ENCODE results near the gene IQSEC2. TPM values are rescaled to one million over a fixed set of nuclear protein-coding genes. Genes with fewer than 3 reads are reported as not detected.

Gene IQSEC2
- total RNA-seq, 4 donors from 2014 or later, result 6.9 to 12.7 (median 10.4) TPM

DNA sequence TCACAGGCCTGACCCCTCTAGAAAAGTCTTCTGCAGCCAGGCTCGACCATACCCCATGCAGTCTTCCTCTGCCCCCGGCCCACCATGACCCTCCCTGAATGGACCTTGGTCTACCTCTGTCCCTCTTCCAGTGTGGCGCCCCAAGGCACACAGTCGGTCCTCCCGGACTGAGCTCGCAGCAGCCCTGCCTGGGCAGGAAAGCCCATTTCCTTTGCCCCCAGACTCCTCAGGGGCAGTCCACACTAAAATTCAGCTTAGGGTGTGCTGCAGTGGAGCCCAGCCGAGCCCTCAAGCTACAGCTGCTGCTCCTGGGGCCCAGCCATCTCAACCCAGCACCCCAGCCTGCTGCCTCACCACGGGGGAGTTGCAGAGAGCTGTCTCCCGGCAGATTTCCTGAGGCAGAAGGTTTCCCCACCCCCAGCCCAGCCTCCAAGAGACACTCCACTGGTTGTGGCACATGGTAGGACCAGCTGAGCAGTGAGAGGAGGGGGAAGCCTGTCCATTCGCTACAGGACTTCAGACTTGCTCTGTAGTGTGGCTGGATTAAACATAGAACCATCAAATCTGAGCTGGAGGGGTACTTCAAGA, 37.5 kb upstream of the IQSEC2 start:
- Histone ChIP-seq H3K4me1 (peaks cover 0 to 33% (median 6%) of the 10 kb centered on the region in 3 donors), H3K36me3 (no peaks in the 10 kb centered on the region), H3K4me3 (peak overlapping the region in 1 of 4 donors; percentile 72), H3K27ac (no peak overlapping the region), H3K9me3 (no peaks in the 10 kb centered on the region), H3K27me3 (peaks cover 0 to 13% (median 4%) of the 10 kb centered on the region in 4 donors)
- TF ChIP-seq POLR2A (IDR thresholded peaks at IDR 0.05), result no peak
- TF ChIP-seq, protein P1, sequence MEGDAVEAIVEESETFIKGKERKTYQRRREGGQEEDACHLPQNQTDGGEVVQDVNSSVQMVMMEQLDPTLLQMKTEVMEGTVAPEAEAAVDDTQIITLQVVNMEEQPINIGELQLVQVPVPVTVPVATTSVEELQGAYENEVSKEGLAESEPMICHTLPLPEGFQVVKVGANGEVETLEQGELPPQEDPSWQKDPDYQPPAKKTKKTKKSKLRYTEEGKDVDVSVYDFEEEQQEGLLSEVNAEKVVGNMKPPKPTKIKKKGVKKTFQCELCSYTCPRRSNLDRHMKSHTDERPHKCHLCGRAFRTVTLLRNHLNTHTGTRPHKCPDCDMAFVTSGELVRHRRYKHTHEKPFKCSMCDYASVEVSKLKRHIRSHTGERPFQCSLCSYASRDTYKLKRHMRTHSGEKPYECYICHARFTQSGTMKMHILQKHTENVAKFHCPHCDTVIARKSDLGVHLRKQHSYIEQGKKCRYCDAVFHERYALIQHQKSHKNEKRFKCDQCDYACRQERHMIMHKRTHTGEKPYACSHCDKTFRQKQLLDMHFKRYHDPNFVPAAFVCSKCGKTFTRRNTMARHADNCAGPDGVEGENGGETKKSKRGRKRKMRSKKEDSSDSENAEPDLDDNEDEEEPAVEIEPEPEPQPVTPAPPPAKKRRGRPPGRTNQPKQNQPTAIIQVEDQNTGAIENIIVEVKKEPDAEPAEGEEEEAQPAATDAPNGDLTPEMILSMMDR (IDR thresholded peaks at IDR 0.05), result no peak
- no peak for DNase-seq
- 54% methylated on average over 3 of the region's 10 CpGs; no CpG with 5 or more reads in 1 of the 2 donors for WGBS, 2 donors
- intact Hi-C loops (cut with DNase I), result loop anchor here (10.0 kb wide), 1 partner anchor 166 kb away; no protein-coding TSS in a partner anchor

GRCh38 chrX:53317365-53318069, 36.1 kb upstream of the IQSEC2 start:
- intact Hi-C loops (cut with DNase I), result loop anchor here (10.0 kb wide), 1 partner anchor 167 kb away; no protein-coding TSS in a partner anchor
- 0 to 10% methylated on average over 1 to 2 of the region's 10 CpGs for WGBS, 2 donors
- Histone ChIP-seq H3K4me1 (peaks cover 0 to 33% (median 6%) of the 10 kb centered on the region in 3 donors), H3K27me3 (peaks cover 0 to 13% (median 4%) of the 10 kb centered on the region in 4 donors), H3K27ac (no peak overlapping the region), H3K4me3 (no peak overlapping the region), H3K9me3 (no peaks in the 10 kb centered on the region), H3K36me3 (no peaks in the 10 kb centered on the region)
- no peak for DNase-seq
- TF ChIP-seq, protein P1 (IDR thresholded peaks at IDR 0.05), result peak; percentile 51 to 84 (median 69)
- TF ChIP-seq POLR2A (IDR thresholded peaks at IDR 0.05), result no peak

- intact Hi-C loops (cut with DNase I), result loop anchor here (10.0 kb wide), 1 partner anchor 168 kb away; no protein-coding TSS in a partner anchor
- no peaks in the 10 kb centered on the region for H3K9me3 ChIP-seq
- DNase-seq, result no peak
- H3K27ac ChIP-seq, result no peak overlapping the region
- 29 to 46% methylated on average over 6 of the region's 6 CpGs for WGBS, 2 donors
- no peaks in the 10 kb centered on the region for H3K36me3 ChIP-seq
- H3K4me3 ChIP-seq, result no peak overlapping the region
- TF ChIP-seq POLR2A (IDR thresholded peaks at IDR 0.05), result no peak
- TF ChIP-seq, protein P1 (IDR thresholded peaks at IDR 0.05), result no peak
- peaks cover 0 to 31% (median 6%) of the 10 kb centered on the region in 3 donors for H3K4me1 ChIP-seq
- H3K27me3 ChIP-seq, result peaks cover 0 to 13% (median 4%) of the 10 kb centered on the region in 4 donors
Measured at GRCh38 chrX:53316860-53317237, 35.5 kb upstream of the IQSEC2 start.

GRCh38 chrX:53316111-53316859, 34.9 kb upstream of the IQSEC2 start:
- WGBS, 2 donors, result 47 to 100% methylated on average over 1 to 7 of the region's 15 CpGs
- DNase-seq, result no peak

More at GRCh38 chrX:53316111-53316859, 34.9 kb upstream of the IQSEC2 start:
- H3K27ac ChIP-seq, result no peak overlapping the region
- intact Hi-C loops (cut with DNase I), result loop anchor here (10.0 kb wide), 1 partner anchor 169 kb away; no protein-coding TSS in a partner anchor
- H3K4me1 ChIP-seq, result peaks cover 0 to 26% (median 6%) of the 10 kb centered on the region in 3 donors
- H3K27me3 ChIP-seq, result peaks cover 0 to 13% (median 4%) of the 10 kb centered on the region in 4 donors
- no peaks in the 10 kb centered on the region for H3K36me3 ChIP-seq
- H3K4me3 ChIP-seq, result no peak overlapping the region
- H3K9me3 ChIP-seq, result no peaks in the 10 kb centered on the region
- TF ChIP-seq, protein P1 (IDR thresholded peaks at IDR 0.05), result no peak
- TF ChIP-seq POLR2A (IDR thresholded peaks at IDR 0.05), result no peak

Data from esophagus squamous epithelium (tissue), 5 donors.